ENCODE results near the gene LSM5. TPM values are rescaled to one million over a fixed set of nuclear protein-coding genes. Genes with fewer than 3 reads are reported as not detected.

Gene LSM5
- total and polyA plus RNA-seq, 9 of the 15 experiments (the other 6 are each of a cell fraction or from before 2014, with no cell fraction given) = 36.3 to 620 (median 186) TPM

- TF ChIP-seq, protein P1, sequence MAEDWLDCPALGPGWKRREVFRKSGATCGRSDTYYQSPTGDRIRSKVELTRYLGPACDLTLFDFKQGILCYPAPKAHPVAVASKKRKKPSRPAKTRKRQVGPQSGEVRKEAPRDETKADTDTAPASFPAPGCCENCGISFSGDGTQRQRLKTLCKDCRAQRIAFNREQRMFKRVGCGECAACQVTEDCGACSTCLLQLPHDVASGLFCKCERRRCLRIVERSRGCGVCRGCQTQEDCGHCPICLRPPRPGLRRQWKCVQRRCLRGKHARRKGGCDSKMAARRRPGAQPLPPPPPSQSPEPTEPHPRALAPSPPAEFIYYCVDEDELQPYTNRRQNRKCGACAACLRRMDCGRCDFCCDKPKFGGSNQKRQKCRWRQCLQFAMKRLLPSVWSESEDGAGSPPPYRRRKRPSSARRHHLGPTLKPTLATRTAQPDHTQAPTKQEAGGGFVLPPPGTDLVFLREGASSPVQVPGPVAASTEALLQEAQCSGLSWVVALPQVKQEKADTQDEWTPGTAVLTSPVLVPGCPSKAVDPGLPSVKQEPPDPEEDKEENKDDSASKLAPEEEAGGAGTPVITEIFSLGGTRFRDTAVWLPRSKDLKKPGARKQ (CRISPR knock-in tag; IDR thresholded peaks at IDR 0.05) = no peak
- TF ChIP-seq ZNF165 (CRISPR knock-in tag; IDR thresholded peaks at IDR 0.05; ENCODE audit: borderline replicate concordance) = no peak
- TF ChIP-seq FOXA1 (IDR thresholded peaks at IDR 0.05; ENCODE audit: borderline replicate concordance) = no peak
- no peak for TF ChIP-seq ZC3H4 (CRISPR knock-in tag; IDR thresholded peaks at IDR 0.05; ENCODE audit: borderline replicate concordance)
- TF ChIP-seq BRF1 (IDR thresholded peaks at IDR 0.05; ENCODE audit: borderline replicate concordance, extremely low read depth, insufficient read length) = no peak
- peak; percentile 72; the same call in 1 of the 2 replicates for TF ChIP-seq CBX1 (IDR thresholded peaks at IDR 0.05; ENCODE audit: low read depth)
- TF ChIP-seq, protein P2, sequence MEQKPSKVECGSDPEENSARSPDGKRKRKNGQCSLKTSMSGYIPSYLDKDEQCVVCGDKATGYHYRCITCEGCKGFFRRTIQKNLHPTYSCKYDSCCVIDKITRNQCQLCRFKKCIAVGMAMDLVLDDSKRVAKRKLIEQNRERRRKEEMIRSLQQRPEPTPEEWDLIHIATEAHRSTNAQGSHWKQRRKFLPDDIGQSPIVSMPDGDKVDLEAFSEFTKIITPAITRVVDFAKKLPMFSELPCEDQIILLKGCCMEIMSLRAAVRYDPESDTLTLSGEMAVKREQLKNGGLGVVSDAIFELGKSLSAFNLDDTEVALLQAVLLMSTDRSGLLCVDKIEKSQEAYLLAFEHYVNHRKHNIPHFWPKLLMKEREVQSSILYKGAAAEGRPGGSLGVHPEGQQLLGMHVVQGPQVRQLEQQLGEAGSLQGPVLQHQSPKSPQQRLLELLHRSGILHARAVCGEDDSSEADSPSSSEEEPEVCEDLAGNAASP (IDR thresholded peaks at IDR 0.05) = no peak
- TF ChIP-seq ZNF143 (CRISPR knock-in tag; IDR thresholded peaks at IDR 0.05) = no peak
- no peak for TF ChIP-seq NFE2L1 (tag; IDR thresholded peaks at IDR 0.05; ENCODE audit: borderline replicate concordance, low read depth)
- peak; percentile 99 for TF ChIP-seq GABPA (tag; conservative IDR thresholded peaks at IDR 0.05; ENCODE audit: low read depth)
- no peak for TF ChIP-seq ZNF717 (CRISPR knock-in tag; IDR thresholded peaks at IDR 0.05)
- peak; percentile 68; the same call in 1 of the 2 replicates for TF ChIP-seq PHB (CRISPR knock-in tag; IDR thresholded peaks at IDR 0.05)
- TF ChIP-seq ARID1B (IDR thresholded peaks at IDR 0.05) = peak; percentile 48; the same call in 1 of the 2 replicates
- TF ChIP-seq ZBTB34 (CRISPR knock-in tag; IDR thresholded peaks at IDR 0.05) = no peak
- 0 out of 2 replicates have a peak, but pooled peaks have one; percentile 62 for TF ChIP-seq FOXJ2 (tag; IDR thresholded peaks at IDR 0.05)
- TF ChIP-seq POLR2B (IDR thresholded peaks at IDR 0.05; ENCODE audit: low read depth, partially characterized antibody) = peak; percentile 85
- peak; percentile 45 for TF ChIP-seq ASH1L (IDR thresholded peaks at IDR 0.05; ENCODE audit: borderline replicate concordance, low read depth, partially characterized antibody)
- TF ChIP-seq GTF2A2 (tag; IDR thresholded peaks at IDR 0.05) = no peak
- 0 out of 2 replicates have a peak, but pooled peaks have one; percentile 64 for TF ChIP-seq ZC3H8 (IDR thresholded peaks at IDR 0.05)
- no peak for TF ChIP-seq HMGN3 (IDR thresholded peaks at IDR 0.05; ENCODE audit: borderline replicate concordance, extremely low read depth, insufficient read length, low read depth, low read length)
- no peak for TF ChIP-seq DLX4 (CRISPR knock-in tag; IDR thresholded peaks at IDR 0.05)
- TF ChIP-seq KLF13 (tag; IDR thresholded peaks at IDR 0.05; ENCODE audit: borderline replicate concordance, low read depth) = no peak
- peak; percentile 86 for TF ChIP-seq RBM39 (optimal IDR thresholded peaks at IDR 0.05; ENCODE audit: low read depth, low read length)
Observed at GRCh38 chr7:32490127-32490796, at the start of gene LSM5 (continued).

Measured in K562 (cell line).